H54 (cell line): ENCODE measurements around the gene MS4A10.

ENCODE experiments used
- DNase-seq: peaks from one replicate; pipeline ENCODE4 v3.0.0; 2011; ENCODE audit warnings: low spot score, mixed read lengths; ENCODE audit not compliant: insufficient read length
- FAIRE-seq: peaks from 3 replicates; lab custom pipeline; 2011; peaks lifted over from hg19 to GRCh38; lab: Jason Lieb, UNC
- POLR2A ChIP-seq: IDR thresholded peaks from 2 replicates; pipeline ENCODE4 v1.6.1; 2011; ENCODE audit warnings: low read depth, mild to moderate bottlenecking, low read length

The MS4A10 gene

GRCh38 chr11:60761436-60762190 is 23.5 kb upstream of the MS4A10 start:
- DNase-seq (no peak), FAIRE-seq (no peak)
- no peak for TF ChIP-seq POLR2A

- no peak for TF ChIP-seq POLR2A
- no peak for DNase-seq
- no peak for FAIRE-seq
Measured at GRCh38 chr11:60762851-60763691, 22.1 kb upstream of the MS4A10 start.

GRCh38 chr11:60763692-60764369 is 21.3 kb upstream of the MS4A10 start:
- no peak for TF ChIP-seq POLR2A
- DNase-seq: no peak
- FAIRE-seq: no peak

GRCh38 chr11:60764879-60765278 is 20.3 kb upstream of the MS4A10 start:
- DNase-seq (no peak), FAIRE-seq (no peak)
- TF ChIP-seq POLR2A: no peak

- no peak for DNase-seq
- no peak for FAIRE-seq
- TF ChIP-seq POLR2A: no peak
Measured at GRCh38 chr11:60765355-60765754, 19.8 kb upstream of the MS4A10 start.

GRCh38 chr11:60766547-60766946 is 18.6 kb upstream of the MS4A10 start:
- FAIRE-seq (no peak), DNase-seq (no peak)
- TF ChIP-seq POLR2A: no peak

- FAIRE-seq (no peak), DNase-seq (no peak)
- no peak for TF ChIP-seq POLR2A
Measured at GRCh38 chr11:60767388-60767811, 17.7 kb upstream of the MS4A10 start.

- FAIRE-seq (no peak), DNase-seq (no peak)
- no peak for TF ChIP-seq POLR2A
Measured at GRCh38 chr11:60768202-60768601, 16.9 kb upstream of the MS4A10 start.

GRCh38 chr11:60769273-60769672 is 15.9 kb upstream of the MS4A10 start:
- DNase-seq (no peak), FAIRE-seq (no peak)
- no peak for TF ChIP-seq POLR2A

- TF ChIP-seq POLR2A: no peak
- FAIRE-seq (no peak), DNase-seq (no peak)
Measured at GRCh38 chr11:60769811-60770210, 15.3 kb upstream of the MS4A10 start.

- FAIRE-seq (no peak), DNase-seq (no peak)
- TF ChIP-seq POLR2A: no peak
Measured at GRCh38 chr11:60771146-60771545, 14.0 kb upstream of the MS4A10 start.

GRCh38 chr11:60771879-60772525 is 13.1 kb upstream of the MS4A10 start:
- FAIRE-seq (no peak), DNase-seq (no peak)
- no peak for TF ChIP-seq POLR2A

GRCh38 chr11:60772666-60773065 is 12.5 kb upstream of the MS4A10 start:
- no peak for DNase-seq
- FAIRE-seq: no peak
- no peak for TF ChIP-seq POLR2A
